Measurements from ENCODE around the gene COX11. TPM values are rescaled to one million over a fixed set of nuclear protein-coding genes. Genes with fewer than 3 reads are reported as not detected.
A peak's percentile ranks its signal among the peaks of the same experiment; 100 is the strongest.

Gene COX11
- total and polyA plus RNA-seq, 2 experiments from 2014 or later, result 63.6 to 96.9 TPM

GRCh38 chr17:54992797-54993639, 24.6 kb upstream of the COX11 start:
- no peak overlapping the region for H3K4me3 ChIP-seq
- no peak overlapping the region for H3K27ac ChIP-seq
- H3K4me1 ChIP-seq (ENCODE audit: low read depth), result no peaks in the 10 kb centered on the region
- H3K27me3 ChIP-seq, result no peaks in the 10 kb centered on the region
- peak; percentile 63 to 69 for DNase-seq (ENCODE audit: low read depth in 1 of 2, low spot score in 1 of 2)
- peaks cover 6% of the 10 kb centered on the region for H3K36me3 ChIP-seq
- peak; percentile 57 for TF ChIP-seq CTCF (IDR thresholded peaks at IDR 0.05; ENCODE audit: low read depth, low read length)
- H3K9me3 ChIP-seq (ENCODE audit: low read depth), result no peaks in the 10 kb centered on the region

DNA sequence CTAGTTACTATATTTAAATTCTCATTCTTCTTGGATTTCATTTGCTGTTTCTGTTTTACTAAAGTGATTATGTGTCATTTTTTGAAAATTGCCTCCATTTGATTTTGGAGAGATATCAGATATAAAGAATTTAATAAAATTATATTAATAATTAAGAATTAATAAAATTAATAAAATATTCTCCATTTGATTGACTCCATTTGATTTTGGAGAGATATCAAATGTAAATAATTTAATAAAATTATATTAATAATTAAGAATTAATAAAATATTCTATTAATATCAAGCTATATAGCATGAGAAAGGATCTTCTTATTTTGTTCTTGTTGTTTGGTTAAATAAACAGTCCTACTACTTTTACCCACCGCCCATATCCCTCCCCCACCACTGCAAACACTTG, 23.1 kb upstream of the COX11 start:
- H3K27ac ChIP-seq, result no peak overlapping the region
- H3K4me1 ChIP-seq (ENCODE audit: low read depth), result no peaks in the 10 kb centered on the region
- no peaks in the 10 kb centered on the region for H3K27me3 ChIP-seq
- no peak overlapping the region for H3K4me3 ChIP-seq
- no peaks in the 10 kb centered on the region for H3K9me3 ChIP-seq (ENCODE audit: low read depth)
- H3K36me3 ChIP-seq, result peaks cover 3% of the 10 kb centered on the region
- no peak for DNase-seq (ENCODE audit: low read depth in 1 of 2, low spot score in 1 of 2)
- TF ChIP-seq CTCF (IDR thresholded peaks at IDR 0.05; ENCODE audit: low read depth, low read length), result no peak

DNA sequence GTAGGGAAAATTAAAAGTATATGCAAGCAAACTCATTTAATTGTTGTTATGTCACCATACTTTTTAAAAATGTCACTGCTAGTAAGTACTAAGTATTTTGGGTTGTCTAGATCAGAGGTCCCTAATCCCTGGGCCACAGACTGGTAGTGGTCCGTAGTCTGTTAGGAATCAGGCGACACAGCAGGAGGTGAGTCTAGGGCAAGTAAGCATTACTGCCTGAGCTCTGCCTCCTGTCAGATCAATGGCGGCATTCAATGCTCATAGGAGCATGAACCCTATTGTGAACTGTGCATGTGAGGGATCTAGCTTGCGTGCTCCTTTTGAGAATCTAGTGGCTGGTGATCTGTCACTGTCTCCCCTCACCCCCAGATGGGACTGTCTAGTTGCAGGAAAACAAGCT, 21.7 kb upstream of the COX11 start:
- DNase-seq (ENCODE audit: low read depth in 1 of 2, low spot score in 1 of 2), result no peak
- no peaks in the 10 kb centered on the region for H3K4me1 ChIP-seq (ENCODE audit: low read depth)
- H3K27ac ChIP-seq, result no peak overlapping the region
- no peaks in the 10 kb centered on the region for H3K27me3 ChIP-seq
- H3K9me3 ChIP-seq (ENCODE audit: low read depth), result no peaks in the 10 kb centered on the region
- H3K4me3 ChIP-seq, result no peak overlapping the region
- peaks cover 3% of the 10 kb centered on the region for H3K36me3 ChIP-seq
- TF ChIP-seq CTCF (IDR thresholded peaks at IDR 0.05; ENCODE audit: low read depth, low read length), result no peak

DNA sequence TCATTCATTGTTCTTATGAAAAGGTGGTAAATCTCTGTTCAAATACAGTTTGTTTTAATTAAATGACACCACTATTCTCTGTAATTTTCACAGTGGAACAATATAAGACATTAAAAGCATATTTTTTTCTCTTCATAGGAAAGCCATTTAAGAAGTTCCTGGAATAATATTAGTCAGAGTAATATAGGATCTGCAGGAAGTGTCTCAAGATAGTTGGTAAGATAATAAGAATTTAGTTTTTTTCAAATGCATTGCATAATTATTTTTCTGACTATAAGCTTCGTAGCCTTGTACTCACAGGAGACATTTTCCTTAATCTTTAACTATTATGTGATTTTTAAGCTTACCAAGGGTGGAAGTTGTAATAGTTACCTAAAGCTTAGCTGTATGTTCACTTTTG, 17.0 kb upstream of the COX11 start:
- H3K27me3 ChIP-seq, result no peaks in the 10 kb centered on the region
- no peaks in the 10 kb centered on the region for H3K36me3 ChIP-seq
- H3K4me1 ChIP-seq (ENCODE audit: low read depth), result no peaks in the 10 kb centered on the region
- TF ChIP-seq CTCF (IDR thresholded peaks at IDR 0.05; ENCODE audit: low read depth, low read length), result no peak
- H3K4me3 ChIP-seq, result no peak overlapping the region
- DNase-seq (ENCODE audit: low read depth in 1 of 2, low spot score in 1 of 2), result peak in 1 of 2 donors; percentile 18
- no peaks in the 10 kb centered on the region for H3K9me3 ChIP-seq (ENCODE audit: low read depth)
- no peak overlapping the region for H3K27ac ChIP-seq

DNA sequence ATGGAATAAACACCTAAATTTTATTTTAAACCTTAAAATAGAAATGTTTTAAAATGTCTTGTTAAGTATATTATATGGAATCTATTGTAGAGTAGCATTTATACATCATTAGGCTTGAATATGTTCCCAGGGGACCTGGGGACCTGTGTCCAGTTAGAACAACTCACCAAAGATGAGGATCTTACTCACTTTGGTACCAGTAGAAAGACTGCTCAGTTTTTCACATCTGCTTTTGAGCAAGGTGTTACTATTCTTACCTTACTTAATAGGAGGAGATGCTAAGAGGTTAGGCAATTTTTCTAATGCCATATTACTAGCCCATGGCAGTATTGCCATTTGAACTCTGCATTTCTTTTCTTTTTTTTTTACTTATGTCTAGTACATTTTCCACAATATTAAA, 14.8 kb upstream of the COX11 start:
- no peaks in the 10 kb centered on the region for H3K9me3 ChIP-seq (ENCODE audit: low read depth)
- no peak overlapping the region for H3K27ac ChIP-seq
- TF ChIP-seq CTCF (IDR thresholded peaks at IDR 0.05; ENCODE audit: low read depth, low read length), result no peak
- no peak for DNase-seq (ENCODE audit: low read depth in 1 of 2, low spot score in 1 of 2)
- H3K36me3 ChIP-seq, result no peaks in the 10 kb centered on the region
- H3K4me1 ChIP-seq (ENCODE audit: low read depth), result no peaks in the 10 kb centered on the region
- H3K4me3 ChIP-seq, result no peak overlapping the region
- H3K27me3 ChIP-seq, result no peaks in the 10 kb centered on the region

All from cardiac muscle cell (in vitro differentiated cells and primary cell).